ENCODE data around the gene OR6J1. TPM values are rescaled to one million over a fixed set of nuclear protein-coding genes. Genes with fewer than 3 reads are reported as not detected.

Gene OR6J1
- total and polyA plus RNA-seq, 2 donors (not counting 3 experiments of a cell fraction or from before 2014, with no cell fraction given) = not detected

DNA sequence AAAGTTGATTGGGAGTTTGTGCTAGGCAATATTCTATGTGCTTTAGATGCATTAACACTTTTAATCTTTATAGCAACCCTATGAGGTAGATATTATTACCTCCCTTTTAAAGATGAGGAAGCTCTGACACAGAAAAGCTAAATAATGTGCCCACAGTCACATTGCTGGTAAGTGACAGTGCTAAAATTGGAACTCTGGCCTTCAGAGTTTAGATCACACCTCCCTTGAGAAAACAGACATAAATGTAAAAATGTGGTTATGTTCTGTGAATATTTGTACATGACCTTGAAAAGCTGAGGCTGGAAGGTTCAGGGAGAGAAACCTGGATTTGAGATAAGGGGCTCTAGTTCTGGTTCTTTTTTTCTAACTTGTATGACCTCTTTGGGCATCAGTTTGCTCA lies 44.1 kb downstream of the OR6J1 start:
- H2AFZ ChIP-seq (ENCODE audit: low read depth, low read length) = no peak overlapping the region
- H4K20me1 ChIP-seq (replicated peaks; ENCODE audit: control insufficient read depth, extremely low read depth, insufficient read depth, low read length) = no peaks in the 10 kb centered on the region
- no peaks in the 10 kb centered on the region for H3K9me1 ChIP-seq (replicated peaks; ENCODE audit: control insufficient read depth, extremely low read depth, insufficient read depth, low read length)
- intact Hi-C loops (cut with micrococcal nuclease) = no loop called here
- ChIA-PET CTCF (interaction anchor here (1.1 to 4.2 kb wide), 5 partner anchors 12 to 330 kb away, joined by 3 to 45 read pairs (median 16); partner anchors contain the start of gene DAD1), POLR2A (no interaction called here)
- BruUV-seq (replicated peaks) = no TSS peak
- no peak overlapping the region for H3K27ac ChIP-seq (ENCODE audit: insufficient read depth, low read depth, low read length)
- dilution Hi-C loops (cut with MboI; ENCODE audit: extremely low pct_ligation_motif_present, low sequenced_read_pairs) = no loop called here
- FAIRE-seq (no peak), DNase-seq (ENCODE audit: low read depth, low spot score) (no peak)
- no peak overlapping the region for H3K9ac ChIP-seq (replicated peaks; ENCODE audit: extremely low read depth, insufficient read depth, low read length)
- H3K9me3 ChIP-seq (replicated peaks; ENCODE audit: control insufficient read depth, insufficient read depth, low read length) = no peaks in the 10 kb centered on the region
- H3K79me2 ChIP-seq (ENCODE audit: control insufficient read depth, insufficient read depth, low read length) = peaks cover 1% of the 10 kb centered on the region
- peaks cover 14% of the 10 kb centered on the region for H3K4me1 ChIP-seq (ENCODE audit: control insufficient read depth, extremely low read depth, insufficient read depth, low read length)
- H3K4me2 ChIP-seq (ENCODE audit: insufficient read depth, low read length) = no peak overlapping the region
- H3K4me3 ChIP-seq (replicated peaks in 1 of 3; ENCODE audit: insufficient read depth in 1 of 3, low read depth in 1 of 3, low read length in 3 of 3) = no peak overlapping the region
- peaks cover 3 to 15% of the 10 kb centered on the region in 2 experiments for H3K36me3 ChIP-seq (ENCODE audit: control insufficient read depth in 2 of 2, extremely low read depth in 1 of 2, insufficient read depth in 2 of 2, low read length in 2 of 2)
- peaks cover 0 to 2% of the 10 kb centered on the region in 2 experiments for H3K27me3 ChIP-seq (ENCODE audit: control insufficient read depth in 2 of 2, insufficient read depth in 2 of 2, low read length in 2 of 2)
- TF ChIP-seq, protein P1, sequence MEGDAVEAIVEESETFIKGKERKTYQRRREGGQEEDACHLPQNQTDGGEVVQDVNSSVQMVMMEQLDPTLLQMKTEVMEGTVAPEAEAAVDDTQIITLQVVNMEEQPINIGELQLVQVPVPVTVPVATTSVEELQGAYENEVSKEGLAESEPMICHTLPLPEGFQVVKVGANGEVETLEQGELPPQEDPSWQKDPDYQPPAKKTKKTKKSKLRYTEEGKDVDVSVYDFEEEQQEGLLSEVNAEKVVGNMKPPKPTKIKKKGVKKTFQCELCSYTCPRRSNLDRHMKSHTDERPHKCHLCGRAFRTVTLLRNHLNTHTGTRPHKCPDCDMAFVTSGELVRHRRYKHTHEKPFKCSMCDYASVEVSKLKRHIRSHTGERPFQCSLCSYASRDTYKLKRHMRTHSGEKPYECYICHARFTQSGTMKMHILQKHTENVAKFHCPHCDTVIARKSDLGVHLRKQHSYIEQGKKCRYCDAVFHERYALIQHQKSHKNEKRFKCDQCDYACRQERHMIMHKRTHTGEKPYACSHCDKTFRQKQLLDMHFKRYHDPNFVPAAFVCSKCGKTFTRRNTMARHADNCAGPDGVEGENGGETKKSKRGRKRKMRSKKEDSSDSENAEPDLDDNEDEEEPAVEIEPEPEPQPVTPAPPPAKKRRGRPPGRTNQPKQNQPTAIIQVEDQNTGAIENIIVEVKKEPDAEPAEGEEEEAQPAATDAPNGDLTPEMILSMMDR (IDR thresholded peaks at IDR 0.05; ENCODE audit: extremely low read depth in 1 of 2, insufficient read depth in 1 of 2, low read depth in 1 of 2, low read length in 2 of 2) = no peak
- TF ChIP-seq EZH2 (IDR thresholded peaks at IDR 0.05; ENCODE audit: borderline replicate concordance, low read depth, low read length, severe bottlenecking) (no peak), JUN (IDR thresholded peaks at IDR 0.05; ENCODE audit: borderline replicate concordance, insufficient read depth, insufficient read length, low read depth) (no peak), POLR2AphosphoS5 (IDR thresholded peaks at IDR 0.05; ENCODE audit: insufficient read depth, low read depth, low read length) (no peak), POLR2A (IDR thresholded peaks at IDR 0.05; ENCODE audit: low read depth, low read length) (no peak), FOS (IDR thresholded peaks at IDR 0.05; ENCODE audit: borderline replicate concordance, insufficient read depth, low read length) (no peak), GATA2 (IDR thresholded peaks at IDR 0.05; ENCODE audit: insufficient read depth, insufficient read length, low read depth, low read length) (no peak), MYC (IDR thresholded peaks at IDR 0.05; ENCODE audit: low read depth, low read length) (no peak)
- TF ChIP-seq, protein P2, sequence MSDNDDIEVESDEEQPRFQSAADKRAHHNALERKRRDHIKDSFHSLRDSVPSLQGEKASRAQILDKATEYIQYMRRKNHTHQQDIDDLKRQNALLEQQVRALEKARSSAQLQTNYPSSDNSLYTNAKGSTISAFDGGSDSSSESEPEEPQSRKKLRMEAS (IDR thresholded peaks at IDR 0.05; ENCODE audit: insufficient read depth, insufficient read length) = no peak
